ENCODE measurements around the gene ZBTB21. TPM values are rescaled to one million over a fixed set of nuclear protein-coding genes. Genes with fewer than 3 reads are reported as not detected.
"Not testable (repeated sequence)": the region's sequence is repeated elsewhere in the genome, so short reads cannot be mapped to it uniquely, and the experiment has no call there.

Gene ZBTB21
- polyA plus RNA-seq, 4 donors: 9.7 to 12.0 (median 11.6) TPM

- DNase-seq (ENCODE audit: low read depth in 4 of 4, low spot score in 3 of 4): no peak
Observed at GRCh38 chr21:41995577-41995976, 14.6 kb downstream of the ZBTB21 start.

GRCh38 chr21:41994613-41995012, 15.5 kb downstream of the ZBTB21 start:
- DNase-seq (ENCODE audit: low read depth in 4 of 4, low spot score in 3 of 4): not testable (repeated sequence)

DNA sequence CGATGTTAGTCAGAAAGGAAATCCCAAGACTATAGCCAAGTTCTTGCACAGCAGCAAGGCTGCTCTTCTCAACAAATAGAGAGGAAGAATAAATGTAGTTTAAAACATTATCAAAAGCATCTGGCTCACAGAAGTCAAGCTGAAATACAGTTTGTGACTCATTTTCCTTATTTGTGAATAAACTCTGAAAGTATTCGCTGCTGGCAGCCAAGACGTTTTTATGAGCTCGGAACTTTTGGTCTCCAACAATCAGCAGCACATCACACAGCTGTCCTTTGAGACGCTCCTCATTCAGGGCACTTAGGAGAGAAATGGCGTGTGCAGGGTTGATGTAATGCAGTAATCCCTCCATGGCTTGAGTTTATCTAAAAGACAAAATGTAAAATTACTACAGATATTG, 16.4 kb downstream of the ZBTB21 start:
- no peak for DNase-seq (ENCODE audit: low read depth in 4 of 4, low spot score in 3 of 4)

DNA sequence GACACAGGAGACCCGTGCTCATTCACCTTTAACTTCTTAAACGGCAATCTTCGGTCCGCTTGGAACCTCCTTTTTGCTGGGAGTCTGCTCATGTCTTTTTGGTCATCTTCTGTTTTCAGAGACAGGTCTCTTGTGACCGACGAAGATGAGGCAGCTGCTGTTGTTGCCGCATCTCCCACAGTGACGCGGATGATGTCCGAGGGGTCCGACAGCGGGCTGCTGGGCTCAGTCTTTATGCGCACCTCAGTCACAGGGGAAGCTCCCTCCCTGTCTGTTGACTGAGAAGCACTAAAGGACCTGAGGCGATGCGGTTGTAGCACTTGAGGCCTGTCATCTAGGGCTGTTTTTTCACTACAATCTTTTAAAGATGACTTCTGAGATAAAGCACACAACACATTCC, 17.6 kb downstream of the ZBTB21 start:
- DNase-seq (ENCODE audit: low read depth in 4 of 4, low spot score in 3 of 4): no peak

- no peak for DNase-seq (ENCODE audit: low read depth in 4 of 4, low spot score in 3 of 4)
Observed at GRCh38 chr21:41991659-41992058, 18.5 kb downstream of the ZBTB21 start.

DNA sequence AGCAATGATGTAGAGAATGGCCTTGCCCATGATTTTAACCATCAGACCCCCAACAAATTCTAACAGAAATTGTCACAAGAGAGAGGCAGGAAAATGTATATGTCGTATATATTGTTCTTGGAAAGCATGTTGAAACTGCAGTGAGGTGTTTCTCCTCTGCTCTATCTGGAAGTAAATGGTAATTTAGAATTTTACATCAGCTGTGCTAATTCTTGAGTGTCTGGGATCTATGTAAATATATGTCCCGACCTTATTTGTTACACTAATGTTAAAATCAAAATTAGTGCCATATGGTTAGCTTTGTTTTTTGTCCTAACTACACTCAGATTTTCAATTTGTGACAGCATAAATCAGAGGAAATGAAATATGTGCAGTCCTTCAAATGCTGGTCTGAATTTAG, 20.5 kb downstream of the ZBTB21 start:
- DNase-seq (ENCODE audit: low read depth in 4 of 4, low spot score in 3 of 4): no peak

GRCh38 chr21:41987310-41987709, 22.9 kb downstream of the ZBTB21 start:
- DNase-seq (ENCODE audit: low read depth in 4 of 4, low spot score in 3 of 4): no peak

GRCh38 chr21:41985662-41986416, 24.3 kb downstream of the ZBTB21 start:
- DNase-seq (ENCODE audit: low read depth in 4 of 4, low spot score in 3 of 4): no peak

DNA sequence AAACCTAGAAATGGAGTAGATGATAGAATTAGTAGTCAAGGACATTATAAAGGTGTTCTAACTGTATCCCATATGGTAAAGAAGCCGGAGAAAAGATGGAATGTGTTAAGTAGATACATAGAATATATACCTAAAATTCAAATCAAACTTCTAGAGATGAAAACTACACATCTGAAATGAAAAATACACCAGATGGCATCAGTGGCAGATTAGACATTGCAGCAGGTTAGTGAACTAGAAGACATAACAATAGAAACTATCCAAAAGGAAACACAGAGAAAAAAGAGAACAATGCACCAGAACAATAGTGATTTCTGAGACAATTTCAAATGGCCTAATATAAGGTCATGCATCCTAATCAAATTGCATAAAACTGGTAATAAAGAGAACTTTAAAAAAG, 26.9 kb downstream of the ZBTB21 start:
- DNase-seq (ENCODE audit: low read depth in 4 of 4, low spot score in 3 of 4): no peak

DNA sequence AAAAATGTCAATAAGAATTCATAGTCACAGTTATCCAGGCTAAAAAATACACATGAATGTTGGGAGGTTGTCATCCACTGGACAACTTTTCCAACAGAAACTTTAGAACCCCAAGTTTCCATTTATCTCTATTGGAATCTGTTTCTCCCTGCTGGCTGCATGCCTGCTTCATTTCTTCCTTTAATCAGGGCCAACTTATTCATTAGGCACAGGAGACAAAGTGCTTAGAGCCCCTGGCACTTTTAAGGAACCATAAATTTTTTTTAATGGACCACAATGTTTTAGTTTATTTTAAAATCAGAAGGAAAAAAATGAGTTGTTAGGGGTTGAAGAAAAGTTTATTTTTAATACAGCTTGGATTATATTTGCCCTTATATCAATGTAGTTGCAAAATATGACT, 29.6 kb downstream of the ZBTB21 start:
- DNase-seq (ENCODE audit: low read depth in 4 of 4, low spot score in 3 of 4): no peak

- no peak for DNase-seq (ENCODE audit: low read depth in 4 of 4, low spot score in 3 of 4)
Observed at GRCh38 chr21:41979751-41980369, 30.3 kb downstream of the ZBTB21 start.

GRCh38 chr21:41979335-41979734, 30.8 kb downstream of the ZBTB21 start:
- DNase-seq (ENCODE audit: low read depth in 4 of 4, low spot score in 3 of 4): no peak

DNA sequence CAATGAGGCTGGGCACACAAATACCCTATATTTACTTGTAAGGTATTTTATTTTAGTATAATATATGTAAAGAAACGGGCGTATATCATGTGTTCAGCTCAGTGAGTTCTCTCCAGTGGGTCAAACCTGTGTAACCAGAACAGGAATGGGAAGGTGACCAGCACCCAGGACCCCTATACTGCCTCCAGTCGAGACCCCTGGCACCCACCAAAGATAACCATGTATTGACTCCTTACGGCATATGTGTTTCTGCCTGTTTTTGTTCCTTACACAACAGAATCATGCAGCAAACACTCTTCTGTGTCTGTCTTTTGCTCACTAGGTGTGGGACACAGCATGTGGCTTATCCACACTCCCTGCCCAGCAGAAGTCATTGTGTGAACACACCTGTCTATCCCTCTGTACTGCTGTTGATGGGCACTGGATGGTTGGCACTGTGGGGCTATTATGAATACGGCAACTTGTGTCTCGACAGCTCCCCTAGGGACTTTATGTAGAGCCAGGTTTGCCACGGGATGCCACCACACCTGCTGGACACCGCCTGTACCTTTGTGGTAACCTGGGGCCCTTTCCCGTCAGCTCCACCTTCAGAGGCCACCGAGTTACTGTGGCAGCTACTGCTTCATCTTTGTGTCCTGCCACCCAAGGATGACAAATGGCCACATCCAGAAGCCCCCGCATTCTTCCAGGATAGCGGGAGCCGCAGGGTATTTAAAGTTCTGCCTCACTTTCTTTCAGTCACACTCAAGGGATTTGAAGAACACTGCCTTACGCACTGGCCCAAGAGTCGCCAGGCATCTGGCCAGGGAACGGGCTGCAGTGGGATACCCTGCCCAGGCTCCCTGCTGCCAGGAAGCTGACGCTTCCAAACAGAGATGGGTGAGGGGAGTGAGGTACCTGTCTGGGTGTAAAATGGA, 32.9 kb downstream of the ZBTB21 start:
- no peak for DNase-seq (ENCODE audit: low read depth in 4 of 4, low spot score in 3 of 4)

DNA sequence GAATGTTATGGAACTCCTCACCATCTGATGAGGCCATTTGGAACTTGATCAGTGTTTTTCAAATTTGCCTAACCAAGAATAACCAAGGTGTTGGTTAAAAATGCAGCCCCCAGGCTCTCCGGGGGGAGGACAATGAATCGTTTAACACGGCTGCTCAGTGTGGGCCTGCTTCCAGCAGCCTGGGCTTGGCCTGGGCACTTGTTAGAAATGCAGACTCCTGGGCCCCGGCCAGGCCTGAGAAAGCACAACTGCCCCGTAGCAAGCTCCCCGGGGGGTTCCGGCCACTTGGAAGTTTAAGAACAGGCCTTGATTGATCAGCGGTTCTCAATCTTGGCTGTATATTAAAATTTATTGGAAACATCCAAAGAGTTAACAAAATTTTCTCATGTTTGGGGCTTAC, 33.5 kb downstream of the ZBTB21 start:
- DNase-seq (ENCODE audit: low read depth in 4 of 4, low spot score in 3 of 4): no peak

DNA sequence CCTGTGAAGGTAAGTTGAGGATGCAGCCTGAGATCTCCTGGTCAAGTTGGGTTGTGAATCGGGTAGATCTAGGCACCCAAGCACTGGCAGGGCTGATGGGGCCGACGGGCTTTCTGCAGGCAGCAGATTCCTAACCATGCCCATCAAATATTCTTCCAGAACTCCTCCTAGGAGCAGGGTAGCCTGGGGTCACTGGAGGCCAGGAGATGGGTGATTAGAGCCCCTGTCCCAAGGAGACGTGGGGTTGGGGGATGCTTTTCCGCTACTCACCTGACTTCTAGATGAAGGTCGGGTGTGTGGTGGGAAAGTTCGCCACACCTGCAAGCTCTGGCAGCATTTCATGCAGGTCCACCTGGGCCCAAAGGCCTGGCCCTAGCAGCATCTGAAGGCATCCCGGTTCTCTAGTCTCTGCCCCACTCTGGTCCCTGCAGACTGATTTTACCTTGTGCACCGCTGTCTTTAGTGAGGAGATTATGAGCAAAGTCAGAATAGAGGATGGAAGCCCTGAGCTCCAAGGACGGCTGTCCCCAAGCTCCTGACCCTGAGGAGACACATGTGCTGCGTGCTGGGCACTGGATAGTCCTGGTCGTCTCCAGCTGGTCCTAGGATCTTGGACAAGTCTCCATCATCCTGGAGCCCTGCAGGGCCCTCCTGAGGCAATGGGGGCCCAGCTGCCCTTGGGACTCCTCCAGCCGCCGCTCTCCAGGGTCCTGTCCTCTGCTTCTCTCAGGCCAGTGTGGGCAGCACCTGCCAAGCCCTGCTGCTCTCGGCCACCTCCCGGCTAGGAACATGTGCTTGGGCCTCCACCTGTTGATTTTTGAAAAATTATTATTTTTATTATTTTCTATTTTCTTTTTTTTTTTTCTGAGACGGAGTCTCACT, 34.5 kb downstream of the ZBTB21 start:
- DNase-seq (ENCODE audit: low read depth in 4 of 4, low spot score in 3 of 4): no peak

DNA sequence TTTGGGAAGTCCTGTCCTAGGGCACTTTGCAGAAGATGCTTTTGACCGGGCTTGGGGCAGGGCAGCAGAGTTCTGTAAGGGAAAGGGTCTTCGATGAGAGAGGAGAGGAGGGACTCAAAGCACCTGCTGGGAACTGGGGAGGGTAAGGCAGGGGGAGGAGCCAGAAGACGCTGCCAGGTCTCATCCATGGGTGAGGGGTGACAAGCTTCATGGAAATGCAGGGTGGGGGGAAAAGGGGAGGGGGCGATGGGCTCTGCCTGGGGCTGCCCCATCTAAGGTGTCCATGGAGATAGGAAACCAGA, 35.5 kb downstream of the ZBTB21 start:
- no peak for DNase-seq (ENCODE audit: low read depth in 4 of 4, low spot score in 3 of 4)

- no peak for DNase-seq (ENCODE audit: low read depth in 4 of 4, low spot score in 3 of 4)
Observed at GRCh38 chr21:41973861-41974751, 36.1 kb downstream of the ZBTB21 start.

GRCh38 chr21:41973427-41973831, 36.7 kb downstream of the ZBTB21 start:
- no peak for DNase-seq (ENCODE audit: low read depth in 4 of 4, low spot score in 3 of 4)

DNA sequence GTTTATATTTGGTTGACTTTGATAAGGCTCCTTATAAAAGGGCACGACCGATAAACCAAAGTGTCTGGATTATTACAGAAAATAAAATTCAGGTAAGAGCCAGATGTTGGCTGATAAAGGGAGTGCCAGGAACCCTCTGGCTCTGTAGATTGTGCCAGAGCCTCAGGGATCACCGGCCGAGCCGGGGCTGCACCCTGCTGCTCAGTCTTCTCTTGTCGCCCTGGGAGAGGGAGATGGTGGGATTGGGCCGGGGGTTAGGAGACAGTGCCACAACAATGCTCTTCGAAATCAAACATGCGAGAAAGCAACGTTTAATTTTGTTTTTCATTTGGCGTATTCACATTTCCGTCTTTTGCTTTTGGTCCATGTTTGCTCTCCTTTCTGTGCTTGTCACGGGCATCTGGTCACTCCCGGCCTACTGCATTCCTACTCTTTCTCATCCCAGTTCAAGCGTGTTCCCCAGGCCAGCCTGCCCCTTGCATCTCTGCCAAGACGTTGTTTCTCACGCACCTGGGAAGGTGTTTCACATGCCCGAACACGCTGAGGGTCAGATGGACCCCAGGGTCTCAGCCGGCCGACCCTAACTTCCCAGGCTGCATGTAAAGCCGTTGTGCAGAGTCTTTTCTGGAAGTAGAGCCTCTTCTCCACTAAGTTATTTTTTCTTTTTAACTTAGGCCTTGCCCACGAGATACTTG, 37.5 kb downstream of the ZBTB21 start:
- no peak for DNase-seq (ENCODE audit: low read depth in 4 of 4, low spot score in 3 of 4)

Measured in left renal pelvis (tissue), 4 donors.